ENCODE results near the gene SSH2.

SSH2 gene

GRCh38 chr17:29613856-29614255 is 316.2 kb downstream of the SSH2 start:
- H3K9ac ChIP-seq (ENCODE audit: insufficient read length) = no peak overlapping the region
- no peak overlapping the region for H3K4me3 ChIP-seq
- TF ChIP-seq FOXP2 (optimal IDR thresholded peaks at IDR 0.05; ENCODE audit: control extremely low read depth, extremely low read length, insufficient read depth) (no peak), POLR2AphosphoS5 (IDR thresholded peaks at IDR 0.05; ENCODE audit: borderline replicate concordance, low read depth, low read length) (no peak), EZH2 (IDR thresholded peaks at IDR 0.05) (no peak)
- no peaks in the 10 kb centered on the region; the same call in 1 of the 2 replicates for H3K36me3 ChIP-seq (ENCODE audit: insufficient read depth, low read length)
- DNase-seq (ENCODE audit: low read depth, low spot score) = no peak
- H3K27ac ChIP-seq = no peak overlapping the region
- H3K9me3 ChIP-seq (ENCODE audit: low read depth, low read length) = no peaks in the 10 kb centered on the region

- no peak for DNase-seq (ENCODE audit: low read depth, low spot score)
- Histone ChIP-seq H3K9ac (ENCODE audit: insufficient read length) (no peak overlapping the region), H3K4me3 (no peak overlapping the region), H3K27ac (no peak overlapping the region), H3K9me3 (ENCODE audit: low read depth, low read length) (no peaks in the 10 kb centered on the region), H3K36me3 (ENCODE audit: insufficient read depth, low read length) (no peaks in the 10 kb centered on the region; the same call in 1 of the 2 replicates)
- TF ChIP-seq POLR2AphosphoS5 (IDR thresholded peaks at IDR 0.05; ENCODE audit: borderline replicate concordance, low read depth, low read length) (no peak), FOXP2 (optimal IDR thresholded peaks at IDR 0.05; ENCODE audit: control extremely low read depth, extremely low read length, insufficient read depth) (no peak), EZH2 (IDR thresholded peaks at IDR 0.05) (no peak)
Observed at GRCh38 chr17:29613352-29613837, 316.6 kb downstream of the SSH2 start.

- H3K9ac ChIP-seq (ENCODE audit: insufficient read length) = no peak overlapping the region
- no peak for DNase-seq (ENCODE audit: low read depth, low spot score)
Observed at GRCh38 chr17:29612404-29613280, 317.4 kb downstream of the SSH2 start.

GRCh38 chr17:29612094-29612403 is 318.0 kb downstream of the SSH2 start:
- H3K36me3 ChIP-seq (ENCODE audit: insufficient read depth, low read length) = no peaks in the 10 kb centered on the region; the same call in 1 of the 2 replicates
- H3K9ac ChIP-seq (ENCODE audit: insufficient read length) = no peak overlapping the region
- no peak for DNase-seq (ENCODE audit: low read depth, low spot score)
- TF ChIP-seq EZH2 (IDR thresholded peaks at IDR 0.05) = no peak
- TF ChIP-seq FOXP2 (optimal IDR thresholded peaks at IDR 0.05; ENCODE audit: control extremely low read depth, extremely low read length, insufficient read depth) = no peak
- TF ChIP-seq POLR2AphosphoS5 (IDR thresholded peaks at IDR 0.05; ENCODE audit: borderline replicate concordance, low read depth, low read length) = no peak
- H3K9me3 ChIP-seq (ENCODE audit: low read depth, low read length) = no peaks in the 10 kb centered on the region
- H3K4me3 ChIP-seq = no peak overlapping the region
- no peak overlapping the region for H3K27ac ChIP-seq

More at GRCh38 chr17:29612404-29613280, 317.4 kb downstream of the SSH2 start:
- no peak overlapping the region for H3K4me3 ChIP-seq
- TF ChIP-seq POLR2AphosphoS5 (IDR thresholded peaks at IDR 0.05; ENCODE audit: borderline replicate concordance, low read depth, low read length) (no peak), EZH2 (IDR thresholded peaks at IDR 0.05) (no peak), FOXP2 (optimal IDR thresholded peaks at IDR 0.05; ENCODE audit: control extremely low read depth, extremely low read length, insufficient read depth) (no peak)
- no peaks in the 10 kb centered on the region; the same call in 1 of the 2 replicates for H3K36me3 ChIP-seq (ENCODE audit: insufficient read depth, low read length)
- H3K9me3 ChIP-seq (ENCODE audit: low read depth, low read length) = no peaks in the 10 kb centered on the region
- H3K27ac ChIP-seq = no peak overlapping the region

GRCh38 chr17:29611351-29612093 is 318.5 kb downstream of the SSH2 start:
- TF ChIP-seq POLR2AphosphoS5 (IDR thresholded peaks at IDR 0.05; ENCODE audit: borderline replicate concordance, low read depth, low read length) (no peak), FOXP2 (optimal IDR thresholded peaks at IDR 0.05; ENCODE audit: control extremely low read depth, extremely low read length, insufficient read depth) (no peak), EZH2 (IDR thresholded peaks at IDR 0.05) (no peak)
- no peak overlapping the region for H3K4me3 ChIP-seq
- H3K9ac ChIP-seq (ENCODE audit: insufficient read length) = no peak overlapping the region
- no peaks in the 10 kb centered on the region; the same call in 1 of the 2 replicates for H3K36me3 ChIP-seq (ENCODE audit: insufficient read depth, low read length)
- H3K9me3 ChIP-seq (ENCODE audit: low read depth, low read length) = no peaks in the 10 kb centered on the region
- H3K27ac ChIP-seq = no peak overlapping the region
- no peak for DNase-seq (ENCODE audit: low read depth, low spot score)

- Histone ChIP-seq H3K9me3 (ENCODE audit: low read depth, low read length) (no peaks in the 10 kb centered on the region), H3K9ac (ENCODE audit: insufficient read length) (no peak overlapping the region), H3K36me3 (ENCODE audit: insufficient read depth, low read length) (no peaks in the 10 kb centered on the region; the same call in 1 of the 2 replicates), H3K27ac (no peak overlapping the region), H3K4me3 (no peak overlapping the region)
- TF ChIP-seq POLR2AphosphoS5 (IDR thresholded peaks at IDR 0.05; ENCODE audit: borderline replicate concordance, low read depth, low read length) (no peak), FOXP2 (optimal IDR thresholded peaks at IDR 0.05; ENCODE audit: control extremely low read depth, extremely low read length, insufficient read depth) (no peak), EZH2 (IDR thresholded peaks at IDR 0.05) (no peak)
- no peak for DNase-seq (ENCODE audit: low read depth, low spot score)
Observed at GRCh38 chr17:29610395-29610794, 319.6 kb downstream of the SSH2 start.

- Histone ChIP-seq H3K27ac (no peak overlapping the region), H3K9me3 (ENCODE audit: low read depth, low read length) (no peaks in the 10 kb centered on the region), H3K36me3 (ENCODE audit: insufficient read depth, low read length) (no peaks in the 10 kb centered on the region; the same call in 1 of the 2 replicates), H3K4me3 (no peak overlapping the region), H3K9ac (ENCODE audit: insufficient read length) (no peak overlapping the region)
- DNase-seq (ENCODE audit: low read depth, low spot score) = no peak
- no peak for TF ChIP-seq EZH2 (IDR thresholded peaks at IDR 0.05)
- no peak for TF ChIP-seq POLR2AphosphoS5 (IDR thresholded peaks at IDR 0.05; ENCODE audit: borderline replicate concordance, low read depth, low read length)
- TF ChIP-seq FOXP2 (optimal IDR thresholded peaks at IDR 0.05; ENCODE audit: control extremely low read depth, extremely low read length, insufficient read depth) = no peak
Observed at GRCh38 chr17:29608986-29609385, 321.0 kb downstream of the SSH2 start.

- TF ChIP-seq FOXP2 (optimal IDR thresholded peaks at IDR 0.05; ENCODE audit: control extremely low read depth, extremely low read length, insufficient read depth) = no peak
- no peak for TF ChIP-seq EZH2 (IDR thresholded peaks at IDR 0.05)
- TF ChIP-seq POLR2AphosphoS5 (IDR thresholded peaks at IDR 0.05; ENCODE audit: borderline replicate concordance, low read depth, low read length) = no peak
- no peaks in the 10 kb centered on the region; the same call in 1 of the 2 replicates for H3K36me3 ChIP-seq (ENCODE audit: insufficient read depth, low read length)
- no peak overlapping the region for H3K27ac ChIP-seq
- no peak for DNase-seq (ENCODE audit: low read depth, low spot score)
- no peak overlapping the region for H3K9ac ChIP-seq (ENCODE audit: insufficient read length)
- no peak overlapping the region for H3K4me3 ChIP-seq
- H3K9me3 ChIP-seq (ENCODE audit: low read depth, low read length) = no peaks in the 10 kb centered on the region
Observed at GRCh38 chr17:29607557-29608195, 322.4 kb downstream of the SSH2 start.
